AG09319 (cell line): ENCODE data around the gene ARMH3.

Experiments
- DNase-seq: peaks from one replicate; pipeline ENCODE4 v3.0.0-alpha.2; 2010; ENCODE audit warnings: low read depth; ENCODE audit errors: extremely low read depth
- TF ChIP-seq, protein P1 (sequence below): IDR thresholded peaks from 2 replicates; pipeline ENCODE4 v1.5.1; 2011; ENCODE audit warnings: low read depth, mild to moderate bottlenecking, inconsistent platforms, low read length, moderate library complexity

ARMH3 gene

DNA sequence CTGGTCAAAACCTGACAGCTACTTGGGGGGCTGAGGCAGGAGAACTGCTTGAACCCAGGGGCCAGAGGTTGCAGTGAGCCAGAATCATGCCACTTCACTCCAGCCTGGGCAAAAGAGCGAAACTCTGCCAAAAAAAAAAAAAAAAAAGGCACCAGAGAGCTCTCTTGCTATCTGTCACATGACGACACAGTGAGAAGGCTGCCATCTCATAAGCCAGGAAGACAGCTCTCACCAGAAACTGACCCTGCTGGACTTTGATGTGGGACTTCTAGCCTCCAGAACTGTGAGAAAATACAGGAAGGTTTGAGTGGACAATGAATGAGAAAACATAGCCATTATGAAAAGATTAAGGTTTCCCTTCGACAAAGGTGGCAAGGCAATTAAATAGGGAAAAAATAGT lies 161.2 kb downstream of the ARMH3 start:
- TF ChIP-seq, protein P1, sequence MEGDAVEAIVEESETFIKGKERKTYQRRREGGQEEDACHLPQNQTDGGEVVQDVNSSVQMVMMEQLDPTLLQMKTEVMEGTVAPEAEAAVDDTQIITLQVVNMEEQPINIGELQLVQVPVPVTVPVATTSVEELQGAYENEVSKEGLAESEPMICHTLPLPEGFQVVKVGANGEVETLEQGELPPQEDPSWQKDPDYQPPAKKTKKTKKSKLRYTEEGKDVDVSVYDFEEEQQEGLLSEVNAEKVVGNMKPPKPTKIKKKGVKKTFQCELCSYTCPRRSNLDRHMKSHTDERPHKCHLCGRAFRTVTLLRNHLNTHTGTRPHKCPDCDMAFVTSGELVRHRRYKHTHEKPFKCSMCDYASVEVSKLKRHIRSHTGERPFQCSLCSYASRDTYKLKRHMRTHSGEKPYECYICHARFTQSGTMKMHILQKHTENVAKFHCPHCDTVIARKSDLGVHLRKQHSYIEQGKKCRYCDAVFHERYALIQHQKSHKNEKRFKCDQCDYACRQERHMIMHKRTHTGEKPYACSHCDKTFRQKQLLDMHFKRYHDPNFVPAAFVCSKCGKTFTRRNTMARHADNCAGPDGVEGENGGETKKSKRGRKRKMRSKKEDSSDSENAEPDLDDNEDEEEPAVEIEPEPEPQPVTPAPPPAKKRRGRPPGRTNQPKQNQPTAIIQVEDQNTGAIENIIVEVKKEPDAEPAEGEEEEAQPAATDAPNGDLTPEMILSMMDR: no peak

DNA sequence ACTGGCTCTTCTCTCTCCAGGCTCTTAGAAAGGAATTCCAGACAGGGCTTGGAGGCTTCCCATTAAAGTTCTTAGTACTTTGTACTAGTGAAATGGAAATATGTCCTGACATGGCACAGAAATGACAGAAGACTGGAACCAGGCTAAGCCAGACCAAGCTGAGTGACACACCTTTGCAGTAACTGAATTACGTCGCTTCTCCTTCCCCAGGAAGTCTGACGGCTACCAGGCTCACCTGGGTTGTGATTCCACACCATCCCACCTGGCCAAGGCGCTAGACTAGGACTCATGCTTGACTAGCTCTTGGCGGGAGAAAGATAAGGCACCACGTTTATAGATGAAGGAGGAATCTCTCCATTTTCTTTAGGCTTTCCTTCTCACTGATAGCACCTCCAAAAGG lies 161.7 kb downstream of the ARMH3 start:
- no peak for DNase-seq

More for the DNA sequence above, 161.2 kb downstream of the ARMH3 start:
- no peak for DNase-seq

DNA sequence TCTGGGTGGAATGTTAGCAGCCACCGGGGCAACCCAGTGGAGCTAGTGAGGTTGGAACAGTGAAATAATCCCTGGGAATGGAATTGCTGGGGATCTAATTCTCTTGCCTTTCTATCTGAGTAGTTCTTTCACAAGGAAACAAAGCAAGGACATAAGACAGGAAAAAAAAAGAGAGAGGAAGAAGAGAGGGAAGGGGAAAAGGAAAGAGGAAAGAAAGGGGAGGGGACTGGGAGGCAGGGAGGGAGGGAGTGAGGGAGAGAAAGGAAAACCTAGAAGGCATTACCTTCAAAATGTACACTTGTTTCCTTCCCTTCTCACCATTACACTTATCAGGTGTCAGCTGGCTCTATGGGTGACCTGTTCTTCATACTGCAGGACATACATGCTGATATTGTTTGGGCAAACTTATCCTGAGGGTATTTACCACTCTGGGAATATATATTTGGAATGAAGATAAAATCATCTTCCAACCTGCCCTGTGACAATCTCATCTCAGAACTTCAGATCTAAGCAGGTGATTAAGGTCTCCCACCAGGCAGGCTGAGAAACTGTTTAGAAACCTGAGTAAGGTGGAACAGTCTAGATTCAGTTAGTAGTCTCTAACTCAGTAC lies 162.4 kb downstream of the ARMH3 start:
- no peak for DNase-seq
- TF ChIP-seq, protein P1: no peak

More for the DNA sequence above, 161.7 kb downstream of the ARMH3 start:
- TF ChIP-seq, protein P1: no peak

DNA sequence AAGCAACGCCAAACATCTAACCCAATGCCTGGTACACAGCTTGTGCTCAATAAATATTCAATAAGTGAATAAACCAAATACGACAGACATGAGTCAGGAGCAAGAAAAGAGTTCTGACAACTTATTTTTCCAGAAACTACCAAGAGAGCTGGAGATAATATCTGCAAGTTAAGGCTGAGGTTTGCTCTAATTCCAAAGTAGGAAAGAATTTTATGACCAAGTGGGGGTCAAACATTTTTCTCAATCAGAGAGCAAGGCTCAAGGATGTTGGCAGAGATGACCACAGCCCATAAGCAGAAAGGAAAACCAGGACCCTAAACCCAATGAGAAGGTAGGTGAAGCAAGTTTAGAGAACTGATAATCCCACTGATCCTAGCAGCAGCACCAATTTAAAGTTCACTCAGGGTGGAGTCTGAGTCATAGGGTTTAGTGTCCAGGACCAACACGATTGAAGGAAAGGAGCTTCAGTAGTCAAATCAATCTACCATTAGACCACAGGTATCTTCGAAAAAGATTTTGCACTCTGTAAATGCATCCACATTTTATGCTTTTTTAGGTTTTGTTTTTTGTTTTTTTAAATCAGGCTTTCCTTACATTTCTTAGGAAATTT lies 163.1 kb downstream of the ARMH3 start:
- no peak for DNase-seq
- TF ChIP-seq, protein P1: no peak

DNA sequence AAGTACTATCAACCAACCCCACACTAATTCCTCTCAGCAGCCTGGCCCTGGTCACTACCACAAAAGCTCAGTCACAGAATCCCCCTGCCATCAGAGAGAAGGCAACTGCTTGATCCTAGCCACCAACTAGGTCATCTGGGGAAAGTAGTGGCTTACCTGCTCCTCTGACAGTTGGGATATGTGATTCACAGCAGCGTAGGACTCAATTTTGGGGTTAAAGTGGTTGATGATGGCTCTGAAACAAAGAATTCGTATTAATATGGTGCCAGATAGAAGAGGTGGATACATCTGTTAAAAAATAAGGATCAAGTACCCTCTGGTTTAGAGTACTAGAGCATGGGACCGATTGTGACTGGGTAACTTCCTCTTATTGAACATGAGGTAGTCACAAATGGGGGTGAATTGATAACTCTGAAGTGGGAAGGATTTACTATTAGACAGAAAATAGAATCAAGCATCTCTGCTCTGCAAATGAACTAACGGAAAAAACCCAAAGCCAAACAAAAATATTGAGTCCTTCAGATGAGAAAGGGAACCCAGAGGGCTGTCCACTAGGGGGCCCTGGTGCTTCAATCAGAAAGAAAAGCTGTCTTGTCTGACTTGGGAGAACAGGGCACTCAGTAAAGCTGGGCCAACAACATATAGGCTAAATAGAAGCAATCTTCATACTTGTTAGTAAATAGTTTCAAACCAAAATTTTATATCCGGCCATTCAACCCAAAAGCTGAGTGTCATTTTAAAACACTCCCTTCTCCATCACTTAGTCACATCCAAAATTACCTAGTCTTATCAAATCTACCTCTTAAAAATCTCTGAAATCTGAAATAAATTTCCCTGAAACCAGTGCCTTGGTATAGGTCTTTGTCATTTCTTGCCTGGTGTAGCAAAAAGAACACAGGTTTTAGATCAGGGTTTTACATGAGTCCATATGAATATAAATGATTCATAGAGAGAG lies 166.4 kb downstream of the ARMH3 start:
- TF ChIP-seq, protein P1: peak; percentile 94
- peak; percentile 61 for DNase-seq

DNA sequence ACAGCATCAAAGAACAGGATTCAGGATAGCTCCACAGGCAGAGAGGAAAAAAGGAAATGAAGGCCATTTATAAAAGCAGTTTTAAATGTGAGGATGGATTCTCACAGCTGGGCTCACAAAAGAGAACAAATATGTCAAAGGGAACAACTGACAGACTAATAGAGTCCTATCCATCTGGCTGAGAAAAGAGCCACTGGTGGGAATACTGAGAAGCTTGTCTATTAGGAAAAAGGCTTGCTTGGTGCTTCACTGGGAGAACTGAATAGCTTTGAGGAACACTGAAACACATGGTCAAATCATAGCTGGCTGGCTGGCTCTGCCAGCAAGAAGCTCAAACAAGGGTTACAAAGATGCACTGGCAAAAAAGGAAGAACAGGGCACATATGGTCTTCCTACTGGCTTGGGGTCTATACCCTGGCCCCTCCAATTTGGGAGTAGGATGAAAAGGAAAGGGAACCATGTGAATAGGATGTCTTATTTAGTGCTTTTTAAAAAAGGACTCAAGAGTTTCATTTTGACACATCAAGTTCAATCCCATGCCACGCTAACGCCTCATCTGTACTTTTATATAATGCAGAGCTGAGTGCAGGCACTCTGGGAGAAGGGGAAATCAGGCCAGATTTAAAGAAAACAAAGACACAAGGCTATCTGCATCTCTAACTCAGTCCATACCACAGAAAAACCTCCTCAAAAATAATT lies 167.6 kb downstream of the ARMH3 start:
- TF ChIP-seq, protein P1: no peak
- no peak for DNase-seq
